Neural cell (in vitro differentiated cells): ENCODE data around the gene RAPGEF4. TPM values are rescaled to one million over a fixed set of nuclear protein-coding genes. Genes with fewer than 3 reads are reported as not detected.

ENCODE experiments used
- H2AFZ ChIP-seq: fragments of 200-600, 300-800 bp; sonication (generic), shearing (Covaris generic); 2 replicates; pipeline ENCODE4 v1.6.0; 2014; ENCODE audit warnings: low read depth, mild to moderate bottlenecking, antibody characterized with exemption, low read length, moderate library complexity
- H3F3A ChIP-seq: fragments of 200-600 bp; shearing (Covaris generic); 2 replicates; pipeline ENCODE4 v1.6.1; 2016; ENCODE audit warnings: mild to moderate bottlenecking, moderate library complexity, mixed read lengths, antibody characterized with exemption, low read length; ENCODE audit not compliant: insufficient read depth, poor library complexity, severe bottlenecking
- H3K27ac ChIP-seq: fragments of 200-600, 300-800 bp; sonication (generic), shearing (Covaris generic); 2 replicates; pipeline ENCODE4 v1.5.1; 2014; ENCODE audit warnings: mild to moderate bottlenecking, low read length, moderate library complexity
- H3K27me3 ChIP-seq: fragments of 300-800, 200-600 bp; sonication (generic), shearing (Covaris generic); 2 replicates; pipeline ENCODE4 v1.6.0; 2014; ENCODE audit warnings: mild to moderate bottlenecking, low read depth, low read length, moderate library complexity; ENCODE audit not compliant: insufficient read depth
- H3K36me3 ChIP-seq: fragments of 300-800, 200-600 bp; sonication (generic), shearing (Covaris generic); 2 replicates; pipeline ENCODE4 v1.5.1; 2014; ENCODE audit warnings: mild to moderate bottlenecking, antibody characterized with exemption, low read length, moderate library complexity; ENCODE audit not compliant: insufficient read depth
- H3K4me2 ChIP-seq: fragments of 300-800, 200-600 bp; sonication (generic), shearing (Covaris generic); 2 replicates; pipeline ENCODE4 v1.6.0; 2014; ENCODE audit warnings: mild to moderate bottlenecking, low read length
- H3K4me3 ChIP-seq: fragments of 300-800, 200-600 bp; sonication (generic), shearing (Covaris generic); 2 replicates; pipeline ENCODE4 v1.5.1; 2014; ENCODE audit warnings: mild to moderate bottlenecking, low read length, moderate library complexity
- H3K79me2 ChIP-seq: fragments of 200-600 bp; shearing (Covaris generic); replicated peaks from 2 replicates; pipeline ENCODE4 v1.6.0; 2014; ENCODE audit warnings: mild to moderate bottlenecking, low read length, moderate library complexity; ENCODE audit not compliant: insufficient read depth
- H3K9ac ChIP-seq: fragments of 300-800, 200-600 bp; sonication (generic), shearing (Covaris generic); 2 replicates; pipeline ENCODE4 v1.6.1; 2016; ENCODE audit warnings: mild to moderate bottlenecking, low read length, mixed read lengths
- H3K9me2 ChIP-seq: fragments of 200-600 bp; shearing (Covaris generic); 2 replicates; pipeline ENCODE4 v1.6.1; 2016; ENCODE audit warnings: mild to moderate bottlenecking, low read length, mixed read lengths; ENCODE audit not compliant: insufficient read depth
- H3K9me3 ChIP-seq: fragments of 200-600, 300-800 bp; sonication (generic), shearing (Covaris generic); 2 replicates; pipeline ENCODE4 v1.6.1; 2016; ENCODE audit warnings: mild to moderate bottlenecking, mixed run types, low read length, moderate library complexity, mixed read lengths
- H4K20me1 ChIP-seq: fragments of 200-600 bp; shearing (Covaris generic); 2 replicates; pipeline ENCODE4 v1.6.1; 2016; ENCODE audit warnings: mild to moderate bottlenecking, mixed run types; ENCODE audit not compliant: insufficient read depth
- EP300 ChIP-seq: fragments of 450-650 bp; conservative IDR thresholded peaks from 2 replicates; pipeline ENCODE4 v1.6.1; 2014; ENCODE audit warnings: antibody characterized with exemption, mild to moderate bottlenecking, moderate library complexity; ENCODE audit not compliant: poor library complexity, severe bottlenecking
- EZH2 ChIP-seq: fragments of 200-600, 300-800 bp; shearing (Covaris generic), sonication (generic); IDR thresholded peaks from 2 replicates; pipeline ENCODE4 v1.6.1; 2014; ENCODE audit warnings: antibody characterized with exemption, low read length, borderline replicate concordance, mild to moderate bottlenecking; ENCODE audit not compliant: insufficient read depth, poor library complexity, severe bottlenecking
- MXI1 ChIP-seq: fragments of 450-650 bp; conservative IDR thresholded peaks from 2 replicates; pipeline ENCODE4 v1.6.1; 2014; ENCODE audit warnings: antibody characterized with exemption, mild to moderate bottlenecking; ENCODE audit not compliant: poor library complexity, severe bottlenecking
- POLR2AphosphoS5 ChIP-seq: IDR thresholded peaks from 2 replicates; pipeline ENCODE4 v1.6.1; 2012
- RAD21 ChIP-seq: fragments of 450-650 bp; conservative IDR thresholded peaks from 2 replicates; pipeline ENCODE4 v1.6.1; 2014; ENCODE audit warnings: antibody characterized with exemption, mild to moderate bottlenecking, moderate library complexity
- REST ChIP-seq: IDR thresholded peaks from 2 replicates; pipeline ENCODE4 v1.6.1; 2012; ENCODE audit warnings: borderline replicate concordance
- SMC3 ChIP-seq: fragments of 450-650 bp; conservative IDR thresholded peaks from 2 replicates; pipeline ENCODE4 v1.6.1; 2014; ENCODE audit warnings: antibody characterized with exemption, mild to moderate bottlenecking, moderate library complexity; ENCODE audit not compliant: poor library complexity
- TAF1 ChIP-seq: IDR thresholded peaks from 2 replicates; pipeline ENCODE4 v1.6.1; 2012; ENCODE audit warnings: low read depth
- polyA plus RNA-seq: library from polyadenylated mRNA; depleted of rRNA; stranded (reverse); fragments of >200 nt; gene quantifications from 2 replicates; pipeline ENCODE4 v1.2.3, GENCODE V29; 2014
- TF ChIP-seq, protein P1 (sequence below): fragments of 450-650 bp; IDR thresholded peaks from 2 replicates; pipeline ENCODE4 v1.5.1; 2014; ENCODE audit warnings: antibody characterized with exemption, mild to moderate bottlenecking, moderate library complexity; ENCODE audit not compliant: poor library complexity, severe bottlenecking

The RAPGEF4 gene
- polyA plus RNA-seq, 1 donor from 2014 or later, result 10.4 TPM

DNA sequence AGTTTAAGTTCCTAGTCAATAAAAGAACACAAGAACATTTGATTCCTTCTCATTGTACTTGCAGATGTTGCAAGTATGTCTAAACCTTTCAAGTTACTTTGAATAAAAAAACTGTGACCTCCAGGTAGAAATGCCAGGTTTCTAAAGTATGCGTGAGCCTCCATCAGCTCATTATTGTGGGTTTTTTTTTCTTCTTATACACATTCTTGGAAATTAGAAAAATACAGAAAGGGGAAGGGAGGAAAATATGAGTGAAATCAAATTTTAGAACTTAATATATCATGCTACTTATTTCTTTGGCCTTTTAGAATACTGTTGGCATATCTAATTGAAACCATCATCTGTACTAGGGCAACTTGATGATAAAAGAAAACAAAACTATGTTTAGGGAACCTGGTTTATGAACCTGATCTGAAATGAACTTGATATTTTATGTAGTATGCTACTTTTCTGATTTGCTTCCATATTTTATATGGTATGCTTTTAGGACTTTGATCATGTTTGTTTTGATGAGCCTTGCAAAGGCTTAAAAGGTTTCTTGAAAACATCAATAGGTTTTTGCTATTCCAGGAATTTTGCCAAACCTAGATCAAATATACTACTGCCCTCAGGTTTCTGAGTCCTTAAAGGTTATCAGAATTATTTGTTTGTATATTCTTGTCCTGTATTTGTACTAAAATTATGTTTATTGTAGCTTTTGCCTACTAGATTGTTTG is 209.3 kb downstream of the RAPGEF4 start:
- Histone ChIP-seq H3K9me3 (no peaks in the 10 kb centered on the region), H3K9me2 (no peaks in the 10 kb centered on the region), H3K27ac (no peak overlapping the region), H3K4me3 (no peak overlapping the region), H3K79me2 (no peaks in the 10 kb centered on the region), H3K27me3 (no peaks in the 10 kb centered on the region), H3F3A (no peaks in the 10 kb centered on the region), H3K4me2 (no peak overlapping the region), H3K9ac (no peak overlapping the region), H4K20me1 (no peaks in the 10 kb centered on the region), H2AFZ (no peak overlapping the region), H3K36me3 (no peaks in the 10 kb centered on the region)
- TF ChIP-seq, protein P1, sequence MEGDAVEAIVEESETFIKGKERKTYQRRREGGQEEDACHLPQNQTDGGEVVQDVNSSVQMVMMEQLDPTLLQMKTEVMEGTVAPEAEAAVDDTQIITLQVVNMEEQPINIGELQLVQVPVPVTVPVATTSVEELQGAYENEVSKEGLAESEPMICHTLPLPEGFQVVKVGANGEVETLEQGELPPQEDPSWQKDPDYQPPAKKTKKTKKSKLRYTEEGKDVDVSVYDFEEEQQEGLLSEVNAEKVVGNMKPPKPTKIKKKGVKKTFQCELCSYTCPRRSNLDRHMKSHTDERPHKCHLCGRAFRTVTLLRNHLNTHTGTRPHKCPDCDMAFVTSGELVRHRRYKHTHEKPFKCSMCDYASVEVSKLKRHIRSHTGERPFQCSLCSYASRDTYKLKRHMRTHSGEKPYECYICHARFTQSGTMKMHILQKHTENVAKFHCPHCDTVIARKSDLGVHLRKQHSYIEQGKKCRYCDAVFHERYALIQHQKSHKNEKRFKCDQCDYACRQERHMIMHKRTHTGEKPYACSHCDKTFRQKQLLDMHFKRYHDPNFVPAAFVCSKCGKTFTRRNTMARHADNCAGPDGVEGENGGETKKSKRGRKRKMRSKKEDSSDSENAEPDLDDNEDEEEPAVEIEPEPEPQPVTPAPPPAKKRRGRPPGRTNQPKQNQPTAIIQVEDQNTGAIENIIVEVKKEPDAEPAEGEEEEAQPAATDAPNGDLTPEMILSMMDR, result no peak
- TF ChIP-seq SMC3, result no peak
- no peak for TF ChIP-seq POLR2AphosphoS5
- no peak for TF ChIP-seq RAD21
- TF ChIP-seq TAF1, result no peak
- TF ChIP-seq EP300, result no peak
- no peak for TF ChIP-seq MXI1
- no peak for TF ChIP-seq REST
- no peak for TF ChIP-seq EZH2

DNA sequence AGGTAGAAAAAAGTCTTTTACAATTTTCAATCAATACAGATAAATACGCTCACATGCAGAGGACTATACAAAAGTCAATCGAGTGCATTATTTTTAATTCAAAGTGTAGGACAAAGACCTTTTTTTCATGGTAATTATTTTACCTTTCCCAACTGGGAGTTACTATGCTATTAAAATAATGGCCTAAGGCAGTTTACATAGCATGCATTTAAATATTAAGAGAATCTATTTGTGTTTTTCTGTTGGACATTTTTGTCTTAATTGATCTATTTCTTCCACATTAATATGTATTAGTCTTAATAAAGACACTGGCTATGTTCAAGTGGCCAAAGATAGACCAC is 209.8 kb downstream of the RAPGEF4 start:
- Histone ChIP-seq H3K9me3 (no peaks in the 10 kb centered on the region), H3K36me3 (no peaks in the 10 kb centered on the region), H3K9me2 (no peaks in the 10 kb centered on the region), H3F3A (no peaks in the 10 kb centered on the region), H4K20me1 (no peaks in the 10 kb centered on the region), H3K4me3 (no peak overlapping the region), H3K27ac (no peak overlapping the region), H3K4me2 (no peak overlapping the region), H3K79me2 (no peaks in the 10 kb centered on the region), H3K27me3 (no peaks in the 10 kb centered on the region), H3K9ac (no peak overlapping the region), H2AFZ (no peak overlapping the region)
- TF ChIP-seq TAF1 (no peak), POLR2AphosphoS5 (no peak), SMC3 (no peak), MXI1 (no peak), EP300 (no peak), EZH2 (no peak), RAD21 (no peak), REST (no peak)
- TF ChIP-seq, protein P1, result no peak
